ENCODE data around the gene ANKRD26.

Gene ANKRD26

GRCh38 chr10:27072436-27073114 is 27.7 kb downstream of the ANKRD26 start:
- Histone ChIP-seq H3K27ac (ENCODE audit: extremely low read depth, low read depth, low read length) (no peak overlapping the region), H3K36me3 (ENCODE audit: control insufficient read depth in 2 of 2, insufficient read depth in 1 of 2, low read length in 2 of 2) (peaks cover 34 to 71% of the 10 kb centered on the region in 2 experiments), H3K4me1 (ENCODE audit: control insufficient read depth, insufficient read depth, low read length) (no peaks in the 10 kb centered on the region), H3K4me3 (ENCODE audit: low read depth, low read length) (no peak overlapping the region), H3K9me3 (ENCODE audit: control insufficient read depth, insufficient read depth, low read depth, low read length) (no peaks in the 10 kb centered on the region)
- POLR2A ChIA-PET = no interaction called here
- CTCF ChIA-PET = interaction anchor here (0.6 kb wide), 1 partner anchor 28 kb away, joined by 3 read pairs; no protein-coding TSS in a partner anchor
- no peak for TF ChIP-seq ZNF76 (tag by site-specific recombination; IDR thresholded peaks at IDR 0.05; ENCODE audit: borderline replicate concordance, low read depth)
- TF ChIP-seq ZNF148 (tag by site-specific recombination; IDR thresholded peaks at IDR 0.05; ENCODE audit: borderline replicate concordance) = no peak
- no peak for TF ChIP-seq KLF17 (tag by site-specific recombination; IDR thresholded peaks at IDR 0.05)
- no peak for TF ChIP-seq KLF7 (tag by site-specific recombination; IDR thresholded peaks at IDR 0.05; ENCODE audit: borderline replicate concordance)
- TF ChIP-seq ZSCAN30 (tag by site-specific recombination; IDR thresholded peaks at IDR 0.05) = no peak
- TF ChIP-seq MEIS1 (CRISPR knock-in tag; IDR thresholded peaks at IDR 0.05; ENCODE audit: borderline replicate concordance) = no peak
- no peak for TF ChIP-seq ZNF211 (tag by site-specific recombination; IDR thresholded peaks at IDR 0.05; ENCODE audit: low read depth)
- no peak for TF ChIP-seq ZNF521 (tag by site-specific recombination; IDR thresholded peaks at IDR 0.05)
- TF ChIP-seq SCRT1 (tag by site-specific recombination; IDR thresholded peaks at IDR 0.05; ENCODE audit: borderline replicate concordance) = no peak
- TF ChIP-seq ZNF26 (tag by site-specific recombination; IDR thresholded peaks at IDR 0.05) = no peak
- no peak for TF ChIP-seq ZNF274 (IDR thresholded peaks at IDR 0.05; ENCODE audit: low read length)
- TF ChIP-seq ZNF274 (tag by site-specific recombination; IDR thresholded peaks at IDR 0.05; ENCODE audit: borderline replicate concordance) = no peak
- TF ChIP-seq ZNF48 (tag by site-specific recombination; IDR thresholded peaks at IDR 0.05) = no peak
- TF ChIP-seq ZNF610 (tag by site-specific recombination; IDR thresholded peaks at IDR 0.05; ENCODE audit: borderline replicate concordance) = no peak
- no peak for TF ChIP-seq ZNF37A (tag by site-specific recombination; IDR thresholded peaks at IDR 0.05)
- no peak for TF ChIP-seq ZNF548 (tag by site-specific recombination; IDR thresholded peaks at IDR 0.05)
- TF ChIP-seq ZNF175 (tag by site-specific recombination; IDR thresholded peaks at IDR 0.05) = no peak

- no peak overlapping the region for H3K4me3 ChIP-seq (ENCODE audit: low read depth, low read length)
- ChIA-PET CTCF (no interaction called here), POLR2A (no interaction called here)
- peaks cover 32 to 65% of the 10 kb centered on the region in 2 experiments for H3K36me3 ChIP-seq (ENCODE audit: control insufficient read depth in 2 of 2, insufficient read depth in 1 of 2, low read length in 2 of 2)
- no peaks in the 10 kb centered on the region for H3K9me3 ChIP-seq (ENCODE audit: control insufficient read depth, insufficient read depth, low read depth, low read length)
- no peaks in the 10 kb centered on the region for H3K4me1 ChIP-seq (ENCODE audit: control insufficient read depth, insufficient read depth, low read length)
- no peak overlapping the region for H3K27ac ChIP-seq (ENCODE audit: extremely low read depth, low read depth, low read length)
- TF ChIP-seq REPIN1 (tag by site-specific recombination; IDR thresholded peaks at IDR 0.05; ENCODE audit: low read depth) (no peak), PRDM1 (tag by site-specific recombination; IDR thresholded peaks at IDR 0.05) (peak; percentile 17; the same call in 1 of the 2 replicates), ZFP37 (tag by site-specific recombination; IDR thresholded peaks at IDR 0.05) (no peak)
Measured at GRCh38 chr10:27068217-27068891, 31.9 kb downstream of the ANKRD26 start.

Measured in HEK293 (cell line).